ENCODE results near the gene ERC2.

The ERC2 gene

GRCh38 chr3:55770077-55770476 lies 698.2 kb downstream of the ERC2 start:
- no peak for FAIRE-seq

- no peak for FAIRE-seq
These were observed 701.5 kb downstream of the ERC2 start for GRCh38 chr3:55766753-55767152.

GRCh38 chr3:55765906-55766701 lies 702.2 kb downstream of the ERC2 start:
- no peak for FAIRE-seq

- FAIRE-seq = no peak
These were observed 702.9 kb downstream of the ERC2 start for GRCh38 chr3:55765398-55765797.

GRCh38 chr3:55756976-55757375 lies 711.3 kb downstream of the ERC2 start:
- no peak for FAIRE-seq

GRCh38 chr3:55755516-55756205 lies 712.6 kb downstream of the ERC2 start:
- no peak for FAIRE-seq

- FAIRE-seq = no peak
These were observed 715.4 kb downstream of the ERC2 start for GRCh38 chr3:55752911-55753310.

GRCh38 chr3:55751730-55752129 lies 716.5 kb downstream of the ERC2 start:
- FAIRE-seq = no peak

- no peak for FAIRE-seq
These were observed 717.7 kb downstream of the ERC2 start for GRCh38 chr3:55750525-55750924.

- FAIRE-seq = no peak
These were observed 719.2 kb downstream of the ERC2 start for GRCh38 chr3:55749036-55749435.

GRCh38 chr3:55746808-55747413 lies 721.4 kb downstream of the ERC2 start:
- no peak for FAIRE-seq

GRCh38 chr3:55742832-55743136 lies 725.5 kb downstream of the ERC2 start:
- no peak for FAIRE-seq

- no peak for FAIRE-seq
These were observed 726.0 kb downstream of the ERC2 start for GRCh38 chr3:55742022-55742831.

- no peak for FAIRE-seq
These were observed 731.1 kb downstream of the ERC2 start for GRCh38 chr3:55737186-55737585.

GRCh38 chr3:55735976-55736375 lies 732.3 kb downstream of the ERC2 start:
- FAIRE-seq = no peak

GRCh38 chr3:55731741-55732140 lies 736.5 kb downstream of the ERC2 start:
- no peak for FAIRE-seq

GRCh38 chr3:55729546-55729945 lies 738.7 kb downstream of the ERC2 start:
- FAIRE-seq = no peak

- no peak for FAIRE-seq
These were observed 739.7 kb downstream of the ERC2 start for GRCh38 chr3:55728461-55729100.

GRCh38 chr3:55726501-55726775 lies 741.8 kb downstream of the ERC2 start:
- no peak for FAIRE-seq

- no peak for FAIRE-seq
These were observed 742.4 kb downstream of the ERC2 start for GRCh38 chr3:55725681-55726500.

GRCh38 chr3:55724821-55725220 lies 743.4 kb downstream of the ERC2 start:
- FAIRE-seq = no peak

- no peak for FAIRE-seq
These were observed 743.9 kb downstream of the ERC2 start for GRCh38 chr3:55724407-55724784.

Data from colon (tissue), 2 donors.